Lower leg skin (tissue), 4 donors: ENCODE measurements around the gene ARMC5. TPM values are rescaled to one million over a fixed set of nuclear protein-coding genes. Genes with fewer than 3 reads are reported as not detected.
A peak's percentile ranks its signal among the peaks of the same experiment; 100 is the strongest.
"Not testable (repeated sequence)": the region's sequence is repeated elsewhere in the genome, so short reads cannot be mapped to it uniquely, and the experiment has no call there.

ENCODE experiments used
- DNase-seq, 2 donors: peaks; one replicate each; pipeline ENCODE4 v3.0.0-alpha.2; 2019; ENCODE audit warnings: low spot score in 2 of 2
- H3K4me3 ChIP-seq: fragments of 200-600 bp; sonication (generic); 2 replicates; pipeline ENCODE4 v1.5.1; 2017; ENCODE audit warnings: mild to moderate bottlenecking, low read depth; ENCODE audit not compliant: poor library complexity, severe bottlenecking
- CTCF ChIP-seq, 3 donors: fragments of 450-650 bp; IDR thresholded peaks; one replicate each; pipeline ENCODE4 v1.5.1; 2016; ENCODE audit warnings: antibody characterized with exemption in 3 of 3, mild to moderate bottlenecking in 3 of 3, moderate library complexity in 2 of 3
- POLR2A ChIP-seq, 2 donors: fragments of 450-650 bp; IDR thresholded peaks; one replicate each; pipeline ENCODE4 v1.6.1; 2016 to 2017; ENCODE audit warnings: antibody characterized with exemption in 2 of 2, mild to moderate bottlenecking in 1 of 2, moderate library complexity in 1 of 2
- WGBS, 2 donors: methylation state at CpG; one replicate each; pipeline ENCODE4 v1.1.5; 2018; 5-methylcytosine and 5-hydroxymethylcytosine counted together
- intact Hi-C: fragments of 100-400 bp; cut with DNase I; formaldehyde crosslinking; loops from one replicate; pipeline ENCODE4 v1.15.0; 2023; ENCODE audit warnings: low total_unique reads
- total RNA-seq, 4 donors: library from RNA; depleted of rRNA; stranded (reverse); fragments of >200 nt; gene quantifications; one replicate each; pipeline ENCODE4 v1.1.0, GENCODE V29; 2016

Gene ARMC5
- total RNA-seq, 4 donors from 2014 or later = 11.2 to 13.8 (median 13.3) TPM

- intact Hi-C loops = no loop called here
- WGBS, 2 donors = 76 to 81% methylated on average over 4 of the region's 4 CpGs
- H3K4me3 ChIP-seq = no peak overlapping the region
- no peak for TF ChIP-seq CTCF (IDR thresholded peaks at IDR 0.05)
- no peak for TF ChIP-seq POLR2A (IDR thresholded peaks at IDR 0.05)
- DNase-seq = no peak
Observed at GRCh38 chr16:31501966-31502348, 42.7 kb downstream of the ARMC5 start.

- no peak for TF ChIP-seq POLR2A (IDR thresholded peaks at IDR 0.05)
- no peak for TF ChIP-seq CTCF (IDR thresholded peaks at IDR 0.05)
- intact Hi-C loops = no loop called here
- no peak for DNase-seq
- no peak overlapping the region for H3K4me3 ChIP-seq
Observed at GRCh38 chr16:31502981-31503380, 43.7 kb downstream of the ARMC5 start.

DNA sequence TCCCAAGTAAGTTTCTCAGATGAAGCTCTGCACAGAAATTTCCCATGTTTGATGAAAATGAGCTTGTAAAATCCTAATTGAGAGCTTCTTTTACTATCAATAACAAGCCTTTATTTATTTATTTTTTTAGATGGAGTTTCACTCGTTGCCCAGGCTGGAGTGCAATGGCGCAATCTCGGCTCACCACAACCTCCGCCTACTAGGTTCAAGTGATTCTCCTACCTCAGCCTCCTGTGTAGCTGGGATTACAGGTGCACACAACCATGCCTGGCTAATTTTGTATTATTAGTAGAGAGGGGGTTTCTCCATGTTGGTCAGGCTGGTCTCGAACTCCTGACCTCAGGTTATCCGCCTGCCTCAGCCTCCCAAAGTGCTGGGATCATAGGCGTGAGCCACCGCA is 44.3 kb downstream of the ARMC5 start:
- H3K4me3 ChIP-seq, DNase-seq, intact Hi-C loops: not testable (repeated sequence)
- 92 to 93% methylated on average over 8 of the region's 8 CpGs for WGBS, 2 donors

GRCh38 chr16:31504159-31504558 is 44.9 kb downstream of the ARMC5 start:
- no peak overlapping the region for H3K4me3 ChIP-seq
- intact Hi-C loops = no loop called here
- no peak for DNase-seq
- 72 to 76% methylated on average over 8 of the region's 8 CpGs for WGBS, 2 donors
- TF ChIP-seq POLR2A (IDR thresholded peaks at IDR 0.05) (no peak), CTCF (IDR thresholded peaks at IDR 0.05) (no peak)

GRCh38 chr16:31505483-31505882 is 46.2 kb downstream of the ARMC5 start:
- TF ChIP-seq CTCF (IDR thresholded peaks at IDR 0.05) (no peak), POLR2A (IDR thresholded peaks at IDR 0.05) (no peak)
- intact Hi-C loops = no loop called here
- no peak for DNase-seq
- no peak overlapping the region for H3K4me3 ChIP-seq
- WGBS, 2 donors = 73 to 74% methylated on average over 4 of the region's 4 CpGs

GRCh38 chr16:31507617-31507928 is 48.3 kb downstream of the ARMC5 start:
- peak overlapping the region; percentile 95 for H3K4me3 ChIP-seq
- intact Hi-C loops = no loop called here
- WGBS, 2 donors = 2% methylated on average over 12 of the region's 12 CpGs
- TF ChIP-seq CTCF (IDR thresholded peaks at IDR 0.05) (no peak), POLR2A (IDR thresholded peaks at IDR 0.05) (no peak)
- no peak for DNase-seq
